A549 treated with CORT108297 at 1 μM for 4 hours (cell line): ENCODE results near the gene LCN15. TPM values are rescaled to one million over a fixed set of nuclear protein-coding genes. Genes with fewer than 3 reads are reported as not detected.

ENCODE experiments used
- total RNA-seq: library from RNA; stranded (reverse); fragments of 200-300 nt; extraction: Qiagen RNA extraction; gene quantifications from 5 replicates; pipeline ENCODE4 v1.2.3, GENCODE V29; 2022

Gene LCN15, protein sequence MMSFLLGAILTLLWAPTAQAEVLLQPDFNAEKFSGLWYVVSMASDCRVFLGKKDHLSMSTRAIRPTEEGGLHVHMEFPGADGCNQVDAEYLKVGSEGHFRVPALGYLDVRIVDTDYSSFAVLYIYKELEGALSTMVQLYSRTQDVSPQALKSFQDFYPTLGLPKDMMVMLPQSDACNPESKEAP
- total RNA-seq, result 0.02 TPM in 1 of 5 replicates, not detected in the others

DNA sequence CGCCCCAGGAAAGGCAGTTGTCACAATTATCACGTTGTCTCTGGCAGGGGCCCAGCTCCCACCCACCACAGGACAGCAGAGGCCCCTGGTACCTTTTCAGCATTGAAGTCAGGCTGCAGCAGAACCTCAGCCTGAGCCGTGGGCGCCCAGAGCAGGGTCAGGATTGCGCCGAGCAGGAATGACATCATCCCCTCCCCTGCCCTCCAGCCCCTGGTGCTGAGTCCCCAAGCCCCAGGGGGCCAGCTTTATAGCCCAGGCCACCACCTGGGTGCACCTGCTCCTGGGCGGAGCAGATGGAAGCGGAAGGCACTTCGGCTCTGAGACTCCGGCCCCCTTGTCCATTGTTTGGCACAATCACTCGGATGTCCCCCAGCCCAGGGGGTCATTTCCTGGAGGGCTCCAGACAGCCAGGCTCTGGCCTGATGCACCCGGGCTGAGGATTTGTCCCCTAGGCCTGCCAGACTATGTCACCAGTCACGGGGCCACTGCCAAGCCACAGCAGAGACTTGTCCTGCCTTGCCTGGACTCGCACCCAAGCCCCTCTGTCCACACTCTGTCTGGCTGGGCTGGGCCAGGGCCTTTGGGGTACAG is at the start of gene LCN15:
TSS of gene LCN15 (minus strand) at position 218 of the 591 bp plus-strand sequence. CDS start at position 188, 30 bp downstream.

DNA sequence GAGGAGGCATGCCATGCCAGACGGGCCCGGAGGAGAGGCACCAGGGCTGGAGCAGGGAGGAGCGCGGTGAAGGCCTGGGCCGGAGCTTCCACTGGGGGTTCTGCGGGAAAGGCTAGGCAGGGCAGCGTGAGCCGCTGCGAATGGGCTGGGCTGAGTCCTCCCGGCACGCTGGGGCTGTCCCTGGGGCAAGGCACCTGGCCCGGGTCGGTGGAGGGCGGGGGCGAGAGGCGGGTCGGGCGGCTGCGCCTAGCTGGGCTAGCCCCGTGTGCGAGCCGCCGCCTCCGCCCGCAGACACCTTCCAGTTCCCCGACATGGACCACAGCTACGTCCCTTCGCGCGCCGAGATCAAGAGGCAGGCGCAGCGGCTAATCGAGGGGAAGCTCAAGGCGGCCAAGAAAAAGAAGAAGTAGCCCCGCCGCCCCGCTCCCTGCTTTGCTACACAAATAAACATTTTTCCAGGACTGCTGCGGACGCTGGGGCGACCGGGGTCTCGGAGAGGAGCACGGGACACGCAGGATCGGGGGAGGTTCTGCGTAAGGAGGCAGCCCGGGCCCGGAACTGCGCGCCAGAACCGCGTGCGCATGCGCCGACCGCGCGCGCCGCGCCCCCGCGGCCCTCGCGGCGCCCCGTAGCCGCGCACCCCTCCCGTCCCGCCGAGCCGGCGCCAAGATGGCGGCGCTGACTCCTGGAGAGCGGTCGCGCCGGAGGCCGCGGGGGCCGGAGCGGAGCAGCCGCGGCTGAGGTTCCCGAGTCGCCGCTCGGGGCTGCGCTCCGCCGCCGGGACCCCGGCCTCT is 43.2 kb upstream of the LCN15 start, which contains the start of gene RABL6:
TSS of gene RABL6 (plus strand) at position 668 of the 794 bp plus-strand sequence. CDS start 249 bp downstream, outside the sequence.

DNA sequence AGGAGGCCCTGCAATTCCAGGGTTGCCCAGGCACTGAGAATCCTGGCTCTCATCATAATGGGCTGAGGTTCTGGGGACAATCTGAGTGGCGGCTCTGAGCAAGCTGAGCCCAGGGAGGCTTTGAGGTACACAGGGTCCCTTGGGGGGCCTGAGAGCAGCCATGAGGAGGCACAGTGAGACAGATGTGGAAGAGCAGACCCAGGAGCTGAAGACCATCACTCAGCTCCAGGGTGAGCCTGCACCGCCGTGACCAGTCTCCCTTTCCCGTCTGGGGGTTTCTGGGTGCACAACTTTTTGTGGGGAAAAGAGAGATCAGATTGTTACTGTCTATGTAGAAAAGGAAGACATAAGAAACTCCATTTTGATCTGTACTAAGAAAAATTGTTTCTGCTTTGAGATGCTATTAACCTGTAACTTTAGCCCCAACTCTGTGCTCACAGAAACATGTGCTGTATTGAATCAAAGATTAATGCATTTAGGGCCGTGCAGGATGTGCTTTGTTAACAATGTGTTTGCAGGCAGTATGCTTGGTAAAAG is 32.0 kb upstream of the LCN15 start, which contains the start of gene CCDC183:
TSS of gene CCDC183 (plus strand) at position 101 of the 537 bp plus-strand sequence. CDS start at position 161, 60 bp downstream.

DNA sequence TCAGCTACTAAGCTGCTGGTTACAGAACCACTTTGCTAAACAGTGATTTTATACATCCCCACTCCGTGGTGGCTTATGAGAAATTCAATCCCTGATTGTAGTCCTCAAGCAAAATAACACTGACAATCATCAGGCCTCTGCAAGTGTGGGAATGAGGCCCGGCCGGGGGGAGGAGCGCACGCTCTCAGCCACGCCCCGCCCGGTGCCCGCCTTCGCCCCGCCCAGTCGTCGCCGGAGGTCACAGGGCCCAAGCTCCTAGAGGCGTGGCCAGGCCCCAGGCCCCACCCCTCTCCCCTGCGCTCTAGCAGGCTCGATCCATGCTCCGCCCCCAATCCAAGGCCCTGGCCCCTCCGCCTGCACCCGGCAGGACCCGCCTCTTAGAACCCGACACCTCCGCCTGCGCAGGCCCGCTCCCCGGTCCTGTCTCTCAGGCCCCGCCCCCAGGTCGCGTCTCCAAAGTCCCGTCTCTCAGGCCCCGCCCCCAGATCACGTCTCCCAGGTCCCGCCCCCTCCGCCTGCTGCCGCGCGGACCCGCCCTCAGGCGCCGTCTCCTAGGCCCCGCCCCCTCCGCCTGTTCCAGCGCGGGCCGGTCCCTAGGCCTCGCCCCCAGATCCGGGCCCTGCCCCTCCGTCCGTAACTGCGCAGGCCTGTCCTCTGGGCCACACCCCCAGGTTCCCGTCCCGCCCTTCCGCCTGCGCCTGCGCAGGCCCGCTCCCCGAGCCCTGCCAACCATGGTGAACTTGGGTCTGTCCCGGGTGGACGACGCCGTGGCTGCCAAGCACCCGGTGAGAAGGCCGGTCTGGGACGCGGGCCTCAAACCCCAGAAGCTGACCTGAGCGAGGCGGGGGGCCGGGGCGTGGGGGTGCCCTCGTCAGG is 26.6 kb upstream of the LCN15 start, which contains the start of gene TMEM141:
TSS of gene TMEM141 (plus strand) at position 705 of the 876 bp plus-strand sequence. CDS start at position 732, 27 bp downstream.

DNA sequence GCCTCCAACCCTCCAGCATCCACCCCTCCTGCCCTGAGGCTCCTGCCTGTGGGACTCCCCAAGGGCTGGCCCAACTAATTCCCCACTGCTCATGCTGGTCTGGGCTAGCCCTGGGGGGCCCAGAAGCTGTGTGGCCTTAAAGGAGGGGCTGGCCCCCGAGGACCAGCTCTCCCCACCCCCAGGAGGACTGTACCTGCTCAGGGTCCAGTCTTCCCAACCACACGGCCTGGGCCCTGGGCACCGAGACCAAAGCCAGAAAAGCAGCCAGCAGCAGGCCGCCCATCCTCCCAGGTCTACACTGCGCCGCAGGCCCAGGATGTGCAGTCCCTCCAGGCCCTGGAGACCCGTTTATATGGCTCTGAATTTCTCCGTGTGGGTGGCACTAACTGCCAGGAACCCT is 16.1 kb downstream of the LCN15 start, which contains the start of gene LCN6:
TSS of gene LCN6 (minus strand) at position 325 of the 400 bp plus-strand sequence. CDS start at position 283, 42 bp downstream.

DNA sequence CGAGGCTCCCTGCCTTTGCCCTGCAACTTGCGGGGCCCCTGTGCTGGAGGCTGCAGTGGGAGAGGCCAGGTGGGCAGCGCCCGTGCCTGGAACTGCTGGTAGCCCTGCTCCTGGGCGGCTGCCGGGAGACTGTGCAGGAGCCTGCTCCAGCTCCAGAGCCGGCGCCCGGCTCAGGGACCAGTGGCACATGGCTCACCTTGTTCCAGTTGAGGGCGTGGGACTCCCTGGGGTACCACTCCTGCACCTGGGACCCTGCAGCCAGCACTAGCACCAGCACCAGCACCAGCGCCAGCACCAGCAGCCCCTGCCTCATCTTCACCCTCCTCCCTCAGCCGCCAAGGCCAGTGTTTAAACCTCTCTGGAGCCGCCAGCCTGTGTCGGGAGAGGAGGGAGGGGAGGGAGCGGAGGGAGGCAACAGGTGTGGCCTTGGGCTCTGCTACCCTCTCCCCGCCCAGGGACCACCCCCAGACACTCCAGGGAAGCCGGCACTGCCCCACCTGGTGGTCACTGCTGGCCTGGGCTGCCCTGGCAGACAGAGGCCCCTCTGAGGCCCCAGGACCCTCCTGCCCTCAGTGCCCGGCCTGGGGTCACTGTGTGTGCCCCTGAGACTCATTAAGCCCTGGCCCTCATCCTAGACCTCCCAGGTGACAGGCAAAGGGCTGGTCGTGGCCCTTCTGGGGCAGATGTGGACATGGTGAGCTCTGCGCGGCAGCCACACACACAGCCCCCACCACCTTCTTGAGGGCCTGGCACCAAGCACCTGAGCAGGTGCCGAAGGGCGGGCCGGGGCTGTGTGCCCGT is 21.5 kb downstream of the LCN15 start, which contains the start of gene LCN10:
TSS of gene LCN10 (minus strand) at position 350 of the 801 bp plus-strand sequence. CDS start at position 313, 37 bp downstream.

DNA sequence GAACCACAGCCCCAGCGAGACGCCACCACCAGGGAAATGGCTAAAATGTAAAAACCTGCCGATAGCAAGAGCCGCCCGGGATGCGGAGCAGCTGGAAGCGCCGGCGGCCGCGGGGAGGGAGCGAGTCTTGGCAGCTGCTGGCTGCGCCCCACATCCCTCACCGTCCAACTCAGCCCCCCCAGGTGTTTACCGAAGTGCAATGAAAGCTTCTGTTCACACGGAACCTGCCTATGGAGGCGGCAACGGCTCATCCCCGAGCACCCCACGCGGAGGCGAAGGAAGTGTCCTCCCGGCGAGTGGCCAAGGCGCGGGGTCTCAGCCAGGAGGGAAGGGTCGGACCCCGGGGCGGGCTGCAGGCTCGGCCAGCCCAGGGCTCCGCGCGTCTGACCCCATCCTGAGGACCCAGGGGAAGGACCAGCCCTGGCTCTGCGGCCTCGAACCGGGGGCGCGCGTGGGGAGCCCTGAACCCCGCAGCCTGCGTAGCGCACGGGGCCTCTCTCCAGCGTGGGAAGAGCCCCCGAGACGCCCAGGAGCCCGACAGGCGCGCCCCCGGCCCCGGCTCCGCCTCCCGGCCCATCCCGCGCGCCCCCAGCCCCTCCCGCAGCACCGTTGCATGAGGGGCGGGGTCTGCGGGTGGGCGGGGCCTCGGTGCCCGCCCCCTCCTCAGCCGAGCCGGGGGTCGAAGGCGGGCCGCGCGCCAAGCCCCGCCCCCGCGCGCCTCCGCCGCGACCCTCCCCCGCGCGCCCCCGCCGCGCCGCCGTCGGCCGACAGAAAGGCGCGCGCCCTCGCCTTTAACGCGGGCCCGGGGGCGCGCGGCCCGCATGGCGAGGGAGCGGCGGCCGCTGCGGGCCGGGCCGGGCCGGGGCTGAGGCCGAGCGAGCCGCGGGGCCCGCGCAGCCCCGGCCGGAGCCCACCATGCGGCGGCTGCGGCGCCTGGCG is 52.3 kb downstream of the LCN15 start, which contains the start of gene DIPK1B:
TSS of gene DIPK1B (plus strand) at position 822 of the 939 bp plus-strand sequence. CDS start at position 916, 94 bp downstream.

Other genes starting within 250 kb of the LCN15 start
- 7.6 to 13.4 TPM (median 12.4 TPM) in 5 replicates for gene NOTCH1, start 218.5 kb downstream of the LCN15 start, total RNA-seq
- 37.0 to 63.6 TPM (median 60.7 TPM) in 5 replicates for gene EGFL7, start 101.6 kb downstream of the LCN15 start, total RNA-seq
- gene AGPAT2, start 77.1 kb downstream of the LCN15 start, total RNA-seq, result 63.9 to 116 TPM (median 109 TPM) in 5 replicates
- 6.8 to 10.9 TPM (median 10.1 TPM) in 5 replicates for gene DIPK1B, start 51.9 kb downstream of the LCN15 start, total RNA-seq
- gene LCN10, start 21.6 kb downstream of the LCN15 start, total RNA-seq, result not detected in 5 replicates
- not detected in 5 replicates for gene LCN6, start 16.0 kb downstream of the LCN15 start, total RNA-seq
- not detected in 5 replicates for gene LCN8, start 6.3 kb downstream of the LCN15 start, total RNA-seq
- 61.4 to 77.3 TPM (median 75.3 TPM) in 5 replicates for gene TMEM141, start 26.8 kb upstream of the LCN15 start, total RNA-seq
- gene CCDC183, start 31.8 kb upstream of the LCN15 start, total RNA-seq, result 0.13 to 0.36 TPM (median 0.27 TPM) in 5 replicates
- 59.9 to 89.6 TPM (median 80.8 TPM) in 5 replicates for gene RABL6, start 43.4 kb upstream of the LCN15 start, total RNA-seq
- 3.3 to 4.7 TPM (median 4.6 TPM) in 5 replicates for gene AJM1, start 78.0 kb upstream of the LCN15 start, total RNA-seq
- gene PHPT1, start 84.9 kb upstream of the LCN15 start, total RNA-seq, result 284 to 346 TPM (median 322 TPM) in 5 replicates
- gene MAMDC4, start 87.8 kb upstream of the LCN15 start, total RNA-seq, result 1.7 to 6.8 TPM (median 5.1 TPM) in 5 replicates
- 433 to 512 TPM (median 473 TPM) in 5 replicates for gene EDF1, start 101.8 kb upstream of the LCN15 start, total RNA-seq
- 47.5 to 74.7 TPM (median 64.9 TPM) in 5 replicates for gene TRAF2, start 122.0 kb upstream of the LCN15 start, total RNA-seq
- 61.5 to 109 TPM (median 104 TPM) in 5 replicates for gene FBXW5, start 180.2 kb upstream of the LCN15 start, total RNA-seq
- 0.88 to 2.3 TPM (median 1.3 TPM) in 5 replicates for gene C8G, start 180.7 kb upstream of the LCN15 start, total RNA-seq
- 0.48 to 1.5 TPM (median 1.5 TPM) in 5 replicates for gene LCN12, start 187.8 kb upstream of the LCN15 start, total RNA-seq
- gene PTGDS, start 213.0 kb upstream of the LCN15 start, total RNA-seq, result 0.16 to 0.81 TPM (median 0.57 TPM) in 5 replicates
- 0.03 to 0.06 TPM (median 0.05 TPM) in 4 of 5 replicates, not detected in the other for gene LCNL1, start 218.5 kb upstream of the LCN15 start, total RNA-seq
- 49.7 to 88.2 TPM (median 76.5 TPM) in 5 replicates for gene PAXX, start 227.9 kb upstream of the LCN15 start, total RNA-seq
- 2.7 to 4.5 TPM (median 3.8 TPM) in 5 replicates for gene CLIC3, start 232.1 kb upstream of the LCN15 start, total RNA-seq